T-cell (primary cell): ENCODE measurements around the gene C1GALT1. TPM values are rescaled to one million over a fixed set of nuclear protein-coding genes. Genes with fewer than 3 reads are reported as not detected.

ENCODE experiments used
- ATAC-seq, 4 experiments: fragments of 200-7000 bp in 3 of 4; fragments of 150-1000 bp in 1 of 4; cut with Tn5 transposase; replicated peaks in 1 of 4; 1 replicate in 3 of 4; 2 replicates in 1 of 4; pipeline ENCODE4 v1.10.0; 2021; ENCODE audit warnings: moderate library complexity in 3 of 4, mild to moderate bottlenecking in 2 of 4, moderate number of reproducible peaks in 1 of 4
- CTCF ChIA-PET, 2 donors: fragments of 300-600 bp; sonication (Branson Sonifier 250); formaldehyde crosslinking; loops; one replicate each; lab custom pipeline; 2022; ENCODE audit warnings: antibody characterized with exemption in 2 of 2; lab: Charles Lee
- POLR2A ChIA-PET, 2 donors: fragments of 300-600 bp; sonication (Branson Sonifier 250); formaldehyde crosslinking; loops; one replicate each; lab custom pipeline; 2022; ENCODE audit warnings: antibody characterized with exemption in 2 of 2; lab: Charles Lee
- DNase-seq, 35 experiments: peaks; one replicate each; pipeline versions ENCODE4 v3.0.0 to v3.0.0-alpha.2; 2013 to 2023
- H3K27ac ChIP-seq: one replicate; pipeline ENCODE4 v1.5.1; 2013; ENCODE audit warnings: low read length
- H3K27me3 ChIP-seq, 2 experiments: replicated peaks in 1 of 2; 1 replicate in 1 of 2; 2 replicates in 1 of 2; pipeline versions ENCODE4 v1.6.1 to v1.7.0; 2013; ENCODE audit warnings: low read length in 1 of 2, mixed read lengths in 1 of 2; ENCODE audit not compliant: control insufficient read depth in 2 of 2, insufficient read depth in 2 of 2; ENCODE audit errors: extremely low read depth in 1 of 2
- H3K36me3 ChIP-seq, 2 donors: 1 replicate in 1 of 2; 2 replicates in 1 of 2; pipeline versions ENCODE4 v1.6.1 to v1.7.0; 2013; ENCODE audit warnings: low read length in 1 of 2; ENCODE audit not compliant: control insufficient read depth in 2 of 2, insufficient read depth in 1 of 2; ENCODE audit errors: extremely low read depth in 1 of 2
- H3K4me1 ChIP-seq, 2 experiments: 1 replicate in 1 of 2; 2 replicates in 1 of 2; pipeline versions ENCODE4 v1.6.1 to v1.7.0; 2013; ENCODE audit warnings: low read length in 2 of 2, mixed read lengths in 1 of 2; ENCODE audit not compliant: insufficient read depth in 2 of 2, control insufficient read depth in 1 of 2; ENCODE audit errors: extremely low read depth in 1 of 2
- H3K4me3 ChIP-seq, 2 donors: 1 replicate in 1 of 2; 2 replicates in 1 of 2; pipeline versions ENCODE4 v1.5.1 to v1.7.0; 2013; ENCODE audit warnings: mild to moderate bottlenecking in 2 of 2, low read length in 1 of 2, moderate library complexity in 1 of 2; ENCODE audit not compliant: control insufficient read depth in 1 of 2; ENCODE audit errors: extremely low read depth in 1 of 2
- H3K9me3 ChIP-seq: 2 replicates; pipeline ENCODE4 v1.7.0; 2013
- H3K27ac Mint-ChIP-seq, 2 donors: one replicate each; pipeline ENCODE4 v1.8.0; 2020 to 2021; ENCODE audit warnings: mild to moderate bottlenecking in 2 of 2, mixed read lengths in 2 of 2
- H3K27me3 Mint-ChIP-seq, 2 donors: one replicate each; pipeline ENCODE4 v1.8.0; 2021 to 2022; ENCODE audit warnings: mixed read lengths in 2 of 2
- H3K36me3 Mint-ChIP-seq: one replicate; pipeline ENCODE4 v1.8.0; 2021; ENCODE audit warnings: mixed read lengths
- H3K4me1 Mint-ChIP-seq, 3 donors: one replicate each; pipeline ENCODE4 v1.8.0; 2020 to 2022; ENCODE audit warnings: mixed read lengths in 3 of 3, mild to moderate bottlenecking in 1 of 3
- H3K4me3 Mint-ChIP-seq, 3 donors: one replicate each; pipeline ENCODE4 v1.8.0; 2020 to 2022; ENCODE audit warnings: mild to moderate bottlenecking in 3 of 3, mixed read lengths in 3 of 3, moderate library complexity in 3 of 3
- H3K9me3 Mint-ChIP-seq, 3 donors: one replicate each; pipeline ENCODE4 v1.8.0; 2020 to 2022; ENCODE audit warnings: mixed read lengths in 3 of 3
- WGBS: methylation state at CpG from one replicate; pipeline ENCODE4 v1.1.5; 2013; ENCODE audit warnings: missing lambda C conversion rate; ENCODE audit not compliant: insufficient coverage; 5-methylcytosine and 5-hydroxymethylcytosine counted together
- total RNA-seq, 35 experiments: library from RNA in 6 of 35; stranded (reverse) in 6 of 35; fragments of 120-200 nt in 1 of 35; gene quantifications; one replicate each; pipeline versions ENCODE4 v1.2.1 to v1.2.4 and lab custom pipeline; 2013 to 2026

Gene C1GALT1
- total RNA-seq, 5 donors from 2014 or later (not counting 1 experiment from before 2014, with no cell fraction given): 32.9 to 45.0 (median 44.0) TPM

- WGBS: no CpG with 5 or more reads among the region's 4 CpGs
- Mint-ChIP-seq H3K27me3 (no peaks in the 10 kb centered on the region), H3K4me1 (peaks cover 71 to 78% (median 77%) of the 10 kb centered on the region in 3 donors), H3K4me3 (no peak overlapping the region), H3K27ac (no peak overlapping the region), H3K36me3 (peaks cover 30% of the 10 kb centered on the region), H3K9me3 (peaks cover 3 to 6% (median 6%) of the 10 kb centered on the region in 3 donors)
- Histone ChIP-seq H3K4me1 (peaks cover 3 to 9% of the 10 kb centered on the region in 2 experiments), H3K9me3 (no peaks in the 10 kb centered on the region), H3K4me3 (no peak overlapping the region), H3K27ac (no peak overlapping the region), H3K36me3 (peaks cover 7 to 9% of the 10 kb centered on the region in 2 donors), H3K27me3 (no peaks in the 10 kb centered on the region)
- no peak for DNase-seq
- ChIA-PET CTCF (interaction anchor here in 1 of 2 donors (0.6 kb wide), 1 partner anchor 50 kb away, joined by 3 read pairs; no protein-coding TSS in a partner anchor), POLR2A (interaction anchor here in 1 of 2 donors (1.0 kb wide), 1 partner anchor 27 kb away, joined by 3 read pairs; no protein-coding TSS in a partner anchor)
- no peak for ATAC-seq
Observed at GRCh38 chr7:7208520-7208919, 26.2 kb downstream of the C1GALT1 start.

- Mint-ChIP-seq H3K9me3 (peaks cover 3 to 6% (median 6%) of the 10 kb centered on the region in 3 donors), H3K4me3 (no peak overlapping the region), H3K4me1 (peaks cover 61 to 72% (median 68%) of the 10 kb centered on the region in 3 donors), H3K27ac (no peak overlapping the region), H3K27me3 (no peaks in the 10 kb centered on the region), H3K36me3 (peaks cover 37% of the 10 kb centered on the region)
- no peak for DNase-seq
- POLR2A ChIA-PET: interaction anchor here in 1 of 2 donors (0.6 to 1.0 kb wide), 2 partner anchors 28 to 338 kb away, joined by 3 read pairs; no protein-coding TSS in a partner anchor
- Histone ChIP-seq H3K27me3 (no peaks in the 10 kb centered on the region), H3K9me3 (no peaks in the 10 kb centered on the region), H3K4me3 (no peak overlapping the region), H3K27ac (no peak overlapping the region), H3K36me3 (peaks cover 7 to 10% of the 10 kb centered on the region in 2 donors), H3K4me1 (peaks cover 3 to 4% of the 10 kb centered on the region in 2 experiments)
- no peak for ATAC-seq
- CTCF ChIA-PET: interaction anchor here (0.6 to 1.2 kb wide), 2 partner anchors 16 to 798 kb away, joined by 4 read pairs; no protein-coding TSS in a partner anchor
- WGBS: 100% methylated on average over 5 of the region's 10 CpGs
Observed at GRCh38 chr7:7209412-7210050, 27.2 kb downstream of the C1GALT1 start.

GRCh38 chr7:7210475-7211237 lies 28.3 kb downstream of the C1GALT1 start:
- CTCF ChIA-PET: interaction anchor here (0.6 to 1.2 kb wide), 5 partner anchors 11 to 831 kb away, joined by 3 to 4 read pairs (median 3); no protein-coding TSS in a partner anchor
- no peak overlapping the region for H3K4me3 ChIP-seq
- H3K9me3 Mint-ChIP-seq: peaks cover 3 to 6% (median 6%) of the 10 kb centered on the region in 3 donors
- DNase-seq (no peak), ATAC-seq (no peak)
- no peaks in the 10 kb centered on the region for H3K27me3 Mint-ChIP-seq
- H3K9me3 ChIP-seq: no peaks in the 10 kb centered on the region
- H3K4me3 Mint-ChIP-seq: no peak overlapping the region
- peaks cover 54 to 62% (median 57%) of the 10 kb centered on the region in 3 donors for H3K4me1 Mint-ChIP-seq
- peaks cover 48% of the 10 kb centered on the region for H3K36me3 Mint-ChIP-seq
- WGBS: 100% methylated on average over 4 of the region's 12 CpGs
- no peak overlapping the region for H3K27ac Mint-ChIP-seq
- no peak overlapping the region for H3K27ac ChIP-seq
- H3K4me1 ChIP-seq: peaks cover 2 to 3% of the 10 kb centered on the region in 2 experiments
- H3K36me3 ChIP-seq: peaks cover 7 to 18% of the 10 kb centered on the region in 2 donors
- POLR2A ChIA-PET: interaction anchor here (0.6 to 0.8 kb wide), 3 partner anchors 21 to 337 kb away, joined by 3 to 6 read pairs (median 3); no protein-coding TSS in a partner anchor
- H3K27me3 ChIP-seq: no peaks in the 10 kb centered on the region

GRCh38 chr7:7212612-7213011 lies 30.3 kb downstream of the C1GALT1 start:
- Histone ChIP-seq H3K4me3 (no peak overlapping the region), H3K27ac (no peak overlapping the region), H3K9me3 (no peaks in the 10 kb centered on the region), H3K27me3 (no peaks in the 10 kb centered on the region), H3K36me3 (peaks cover 7 to 36% of the 10 kb centered on the region in 2 donors), H3K4me1 (peaks cover 0 to 3% of the 10 kb centered on the region in 2 experiments)
- H3K27ac Mint-ChIP-seq: no peak overlapping the region
- peaks cover 51 to 60% (median 53%) of the 10 kb centered on the region in 3 donors for H3K4me1 Mint-ChIP-seq
- DNase-seq (no peak), ATAC-seq (no peak)
- POLR2A ChIA-PET: no interaction called here
- H3K9me3 Mint-ChIP-seq: no peaks in the 10 kb centered on the region
- no peak overlapping the region for H3K4me3 Mint-ChIP-seq
- CTCF ChIA-PET: interaction anchor here in 1 of 2 donors (1.0 kb wide), 1 partner anchor 31 kb away, joined by 5 read pairs; the partner anchor contains the start of gene C1GALT1
- WGBS: no CpG with 5 or more reads among the region's 2 CpGs
- H3K36me3 Mint-ChIP-seq: peaks cover 53% of the 10 kb centered on the region
- no peaks in the 10 kb centered on the region for H3K27me3 Mint-ChIP-seq

- Histone ChIP-seq H3K27me3 (no peaks in the 10 kb centered on the region), H3K4me3 (no peak overlapping the region), H3K4me1 (no peaks in the 10 kb centered on the region), H3K9me3 (no peaks in the 10 kb centered on the region), H3K36me3 (peaks cover 3 to 40% of the 10 kb centered on the region in 2 donors), H3K27ac (no peak overlapping the region)
- DNase-seq (no peak), ATAC-seq (no peak)
- Mint-ChIP-seq H3K9me3 (no peaks in the 10 kb centered on the region), H3K27ac (no peak overlapping the region), H3K4me3 (no peak overlapping the region), H3K27me3 (no peaks in the 10 kb centered on the region), H3K36me3 (peaks cover 62% of the 10 kb centered on the region), H3K4me1 (peaks cover 45 to 54% (median 46%) of the 10 kb centered on the region in 3 donors)
- ChIA-PET POLR2A (no interaction called here), CTCF (no interaction called here)
- 95% methylated on average over 11 of the region's 13 CpGs for WGBS
Observed at GRCh38 chr7:7214398-7215347, 32.3 kb downstream of the C1GALT1 start.
